GM04504 (cell line): ENCODE measurements around the gene SSR2.

Experiments used
- DNase-seq: peaks from one replicate; pipeline ENCODE4 v3.0.0-alpha.2; 2012; ENCODE audit warnings: low read depth

The SSR2 gene

DNA sequence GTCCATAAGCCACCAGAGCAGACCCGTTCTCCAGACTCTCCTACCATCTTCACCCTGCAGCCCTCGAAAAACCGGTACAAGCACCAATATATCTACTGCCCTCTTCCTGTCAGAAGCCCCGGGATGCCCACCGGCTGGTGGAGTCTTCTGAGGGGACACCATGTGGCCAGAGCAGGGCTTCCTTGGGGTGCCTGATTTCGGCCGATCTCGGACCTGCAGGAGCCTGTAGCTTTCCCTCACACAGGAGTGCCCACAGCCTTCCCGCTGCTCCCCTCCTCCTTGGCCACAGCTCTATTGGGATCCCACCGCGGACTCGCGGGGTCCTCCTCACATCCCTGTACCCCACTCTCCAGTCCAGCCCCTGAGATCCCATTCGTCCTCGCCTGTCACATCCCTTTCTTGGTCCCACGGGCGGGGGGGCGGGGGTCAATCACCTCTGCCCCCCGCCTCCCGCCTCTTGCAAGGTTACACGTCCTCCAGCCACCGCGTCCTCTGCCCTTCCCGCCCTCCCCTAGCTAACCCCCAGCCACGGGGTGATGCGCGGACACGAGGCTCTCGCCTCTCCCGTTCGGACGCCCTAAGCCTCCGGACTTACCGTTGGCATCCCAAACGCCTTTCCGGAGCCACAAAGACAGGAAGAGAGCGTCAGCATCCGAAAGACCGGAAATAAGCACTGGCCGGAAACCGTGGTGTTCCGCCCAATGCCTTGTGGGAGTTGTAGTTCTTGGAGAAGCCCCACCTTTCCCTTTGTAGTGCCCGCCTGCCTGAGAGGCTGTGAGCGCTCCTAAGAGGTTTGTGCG lies at the start of gene SSR2:
Gene SSR2 (minus strand): TSS at position 659 of the 800 bp plus-strand sequence. CDS start 784 bp downstream, outside the sequence.
- DNase-seq: peak; percentile 81

DNA sequence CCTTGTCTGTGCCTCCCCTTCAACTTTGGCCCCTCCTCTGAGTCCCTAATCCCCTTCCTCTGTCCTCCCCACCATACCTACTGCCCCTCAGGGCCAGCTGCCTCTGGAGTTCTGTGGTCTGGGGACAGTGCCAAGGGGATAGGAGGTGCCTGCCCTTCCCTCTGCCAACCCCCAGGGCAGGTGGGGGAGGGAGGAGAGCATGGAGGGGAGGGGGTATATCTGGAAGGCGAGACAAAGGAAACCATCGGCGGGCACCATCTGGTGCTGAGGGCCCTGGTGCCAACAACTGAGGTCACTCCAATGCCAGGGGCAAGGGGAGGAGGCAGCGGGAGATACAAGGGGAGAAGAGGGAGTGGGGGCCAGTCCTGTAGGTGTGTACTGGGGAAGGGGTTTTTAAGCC lies 49.8 kb upstream of the SSR2 start:
- DNase-seq: no peak

- no peak for DNase-seq
Observed at GRCh38 chr1:156069490-156070455, 49.0 kb upstream of the SSR2 start.

DNA sequence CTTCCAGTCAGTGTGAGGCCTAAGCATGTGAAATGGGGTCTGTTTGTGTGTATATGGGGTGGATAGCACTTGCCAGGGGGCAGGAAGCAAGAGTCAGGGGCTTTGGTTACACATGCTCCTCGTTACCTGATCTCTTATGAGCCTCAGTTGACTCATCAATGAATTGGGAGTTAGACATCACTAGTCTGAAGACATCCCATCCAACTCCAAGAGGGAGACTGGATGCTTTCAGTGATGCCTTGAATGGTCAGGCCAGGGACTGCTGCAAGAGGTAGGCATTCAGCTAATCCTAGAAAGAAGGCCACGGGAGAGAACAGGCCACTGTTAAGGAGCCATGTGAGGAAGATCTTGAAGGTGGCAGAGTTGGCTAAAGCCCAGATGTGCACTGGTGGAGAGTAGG lies 46.5 kb upstream of the SSR2 start:
- DNase-seq: no peak

DNA sequence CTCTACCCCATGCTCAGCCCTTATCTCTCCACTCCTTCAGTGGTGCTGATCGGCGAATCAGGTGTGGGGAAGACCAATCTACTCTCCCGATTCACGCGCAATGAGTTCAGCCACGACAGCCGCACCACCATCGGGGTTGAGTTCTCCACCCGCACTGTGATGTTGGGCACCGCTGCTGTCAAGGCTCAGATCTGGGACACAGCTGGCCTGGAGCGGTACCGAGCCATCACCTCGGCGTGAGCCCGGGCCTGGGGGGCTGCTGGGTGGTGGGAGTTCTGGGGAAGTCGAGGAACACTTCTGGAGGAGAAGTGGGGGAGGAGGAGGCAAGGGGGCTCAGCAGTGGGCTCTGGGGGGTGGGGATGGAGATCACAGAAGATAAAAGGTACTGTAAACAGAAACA lies 45.1 kb upstream of the SSR2 start:
- DNase-seq: no peak

DNA sequence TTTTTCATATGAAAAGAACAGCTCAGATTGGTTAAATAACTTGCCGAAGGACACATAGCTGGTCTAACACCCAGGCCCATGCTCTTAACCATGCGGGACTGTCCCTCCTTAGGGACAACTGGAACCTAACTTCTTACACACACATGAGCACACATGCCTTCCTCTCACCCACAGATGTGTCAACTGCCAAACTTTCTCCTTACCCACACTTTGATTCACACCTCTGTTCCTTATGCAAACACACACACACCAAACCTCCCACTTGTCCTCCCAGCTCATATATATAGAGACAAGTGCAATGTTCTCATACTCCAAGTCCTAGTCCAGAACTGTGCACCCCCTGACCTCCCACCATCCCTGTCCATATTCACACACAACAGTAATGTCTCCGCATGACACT lies 44.5 kb upstream of the SSR2 start:
- DNase-seq: no peak

DNA sequence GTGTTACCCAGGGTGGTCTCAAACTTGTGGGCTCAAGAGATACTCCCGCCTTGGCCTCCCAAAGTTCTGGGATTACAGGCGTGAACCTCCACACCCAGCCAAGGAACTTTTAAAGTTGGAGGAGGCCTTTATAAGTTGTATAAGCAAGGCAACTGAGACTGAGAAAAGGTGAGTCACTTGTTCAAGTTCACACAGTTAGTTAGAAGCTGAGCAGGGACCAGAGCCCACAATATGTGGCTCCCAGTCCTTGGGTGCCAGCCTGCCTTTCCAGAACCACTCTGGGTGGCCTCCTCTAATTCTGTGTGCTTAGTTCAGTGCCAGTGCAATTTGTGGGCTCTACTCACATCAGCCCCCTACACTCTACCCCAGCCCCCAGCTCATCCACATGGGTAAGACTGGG lies 43.9 kb upstream of the SSR2 start:
- no peak for DNase-seq

GRCh38 chr1:156063997-156064285 lies 43.2 kb upstream of the SSR2 start:
- no peak for DNase-seq

DNA sequence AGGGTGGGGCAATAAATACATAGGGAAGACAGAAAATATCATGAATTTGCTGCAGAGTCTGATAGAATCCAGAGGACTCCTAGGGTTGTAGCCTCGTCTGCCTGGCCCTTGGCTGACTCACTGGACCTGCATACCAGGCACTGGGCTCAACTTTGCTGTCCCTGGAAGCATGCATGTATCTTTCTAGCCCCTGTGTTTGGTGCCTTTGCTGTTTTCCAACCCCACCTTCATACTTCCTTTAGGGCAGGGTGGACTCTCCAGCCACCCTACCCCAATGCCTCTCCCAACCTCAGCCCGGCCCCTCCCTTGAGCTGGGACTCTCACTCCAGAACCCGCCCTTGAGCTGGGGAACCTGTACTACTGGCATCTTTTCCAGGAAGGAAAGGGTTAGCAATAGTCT lies 41.4 kb upstream of the SSR2 start:
- no peak for DNase-seq

DNA sequence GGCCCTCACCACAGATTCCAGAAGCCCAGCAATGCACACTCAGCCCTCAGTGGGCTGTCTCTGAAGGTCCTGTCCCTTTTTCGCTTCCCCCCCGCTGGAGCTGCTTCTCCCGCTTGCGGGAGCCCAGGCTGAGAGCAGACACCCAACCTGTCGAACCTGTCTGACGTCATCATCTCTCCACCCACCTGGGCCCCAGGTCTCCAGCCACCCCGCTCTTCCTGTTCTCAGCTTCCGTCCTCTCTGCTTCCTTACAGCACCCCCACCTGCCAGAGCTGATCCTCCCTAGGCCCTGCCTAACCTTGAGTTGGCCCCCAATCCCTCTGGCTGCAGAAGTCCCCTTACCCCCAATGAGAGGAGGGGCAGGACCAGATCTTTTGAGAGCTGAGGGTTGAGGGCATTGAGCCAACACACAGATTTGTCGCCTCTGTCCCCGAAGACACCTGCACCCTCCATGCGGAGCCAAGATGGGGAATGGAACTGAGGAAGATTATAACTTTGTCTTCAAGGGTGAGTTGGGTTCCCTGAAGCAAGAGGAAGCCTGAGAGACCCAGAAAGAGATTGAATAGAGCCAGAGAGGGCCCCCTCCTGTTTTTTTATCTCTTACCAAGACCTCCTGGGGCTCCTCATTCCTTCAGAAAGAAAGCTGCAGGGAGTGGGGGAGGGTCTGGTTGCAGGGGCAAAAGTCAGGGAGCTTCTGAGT lies 40.3 kb upstream of the SSR2 start, which contains the start of gene RAB25:
Gene RAB25 (plus strand): TSS at position 224 of the 700 bp plus-strand sequence. CDS start 241 bp downstream, at position 465.
- DNase-seq: no peak

GRCh38 chr1:156056326-156056849 lies 35.6 kb upstream of the SSR2 start:
- no peak for DNase-seq

DNA sequence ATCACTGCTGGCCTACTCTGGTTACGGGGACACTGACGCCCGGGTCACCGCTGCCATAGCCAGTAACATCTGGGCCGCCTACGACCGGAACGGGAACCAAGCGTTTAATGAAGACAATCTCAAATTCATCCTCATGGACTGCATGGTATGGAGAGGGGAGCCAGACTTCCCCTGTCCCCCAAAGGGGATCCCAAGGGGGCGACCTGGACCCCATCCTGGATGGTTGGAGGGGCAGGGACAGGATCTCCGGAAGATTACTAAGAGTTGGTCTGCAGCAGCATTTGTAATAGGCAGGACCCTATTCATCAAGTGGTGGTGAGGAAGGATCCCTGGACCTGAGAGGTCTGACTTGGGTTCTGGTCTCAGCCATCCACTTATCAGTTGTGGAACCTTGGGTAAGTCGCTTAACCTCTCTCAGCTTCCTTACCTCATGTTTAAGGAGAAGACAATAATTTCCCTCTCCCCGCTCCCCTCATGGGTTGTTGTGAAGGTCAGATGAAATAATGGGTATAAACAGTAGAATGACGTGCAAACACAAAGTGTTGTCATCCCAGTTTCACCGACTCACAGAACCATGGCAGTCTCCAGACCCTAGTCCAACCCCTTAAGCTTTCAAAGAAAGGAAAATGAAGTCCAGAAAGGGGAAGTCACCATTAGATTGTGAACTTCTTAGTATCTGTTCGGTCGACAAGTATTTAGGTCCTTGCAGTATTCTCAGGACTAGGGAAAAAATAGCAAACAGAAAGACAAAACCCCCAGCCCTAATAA lies 34.7 kb upstream of the SSR2 start:
- DNase-seq: no peak

GRCh38 chr1:156054500-156055280 lies 33.9 kb upstream of the SSR2 start, which contains the start of gene LAMTOR2:
LAMTOR2 (plus strand) TSS chr1:156054782; CDS start chr1:156054890, 108 bp downstream.
- DNase-seq: peak; percentile 94

GRCh38 chr1:156053768-156054499 lies 33.2 kb upstream of the SSR2 start, which contains the start of gene UBQLN4:
UBQLN4 (minus strand) TSS chr1:156053798; CDS start chr1:156053701, 97 bp downstream.
- peak; percentile 72 for DNase-seq

DNA sequence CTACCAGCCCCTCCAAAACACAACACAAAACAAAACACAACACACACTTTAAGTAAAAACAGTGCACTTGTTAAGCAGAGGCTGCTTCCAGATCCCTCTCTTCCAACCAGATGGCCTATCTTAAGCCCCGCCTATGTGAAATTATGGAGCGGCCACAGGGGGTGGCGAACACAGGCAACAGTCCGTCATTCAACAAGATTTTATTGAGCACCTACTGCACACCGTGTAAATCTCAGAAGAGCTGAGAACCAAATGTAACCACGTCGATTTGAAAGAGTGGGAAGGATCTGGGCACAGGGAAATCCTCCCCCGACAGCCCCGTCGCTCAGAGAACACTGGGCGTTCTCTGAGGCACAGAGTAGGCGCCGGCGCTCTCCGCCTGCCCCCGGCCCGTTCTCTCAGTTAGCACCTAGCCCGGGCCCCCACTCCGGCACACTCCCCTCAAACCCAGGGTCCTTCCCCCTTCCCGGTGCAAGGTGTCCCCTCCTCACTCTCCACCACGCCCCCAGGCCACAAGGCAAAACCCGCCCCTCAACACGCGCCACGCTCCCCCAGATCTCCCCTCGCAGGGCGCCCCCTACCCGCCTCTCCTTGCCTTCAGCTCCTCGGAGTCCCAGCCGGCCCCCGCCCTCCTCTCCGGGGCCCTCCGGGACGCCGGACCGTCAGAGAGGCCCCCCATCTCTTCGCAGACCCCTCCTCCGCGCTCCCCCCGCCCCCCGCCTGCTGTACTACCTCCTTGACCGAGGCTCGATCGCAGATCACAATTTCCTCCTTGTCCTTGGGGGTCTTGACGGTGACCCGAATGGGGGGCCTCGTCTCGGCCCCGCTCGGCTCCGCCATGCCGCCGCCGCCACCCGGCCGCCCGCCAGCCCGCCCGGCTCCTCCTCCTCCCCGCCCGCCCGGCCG lies 32.4 kb upstream of the SSR2 start:
- no peak for DNase-seq

DNA sequence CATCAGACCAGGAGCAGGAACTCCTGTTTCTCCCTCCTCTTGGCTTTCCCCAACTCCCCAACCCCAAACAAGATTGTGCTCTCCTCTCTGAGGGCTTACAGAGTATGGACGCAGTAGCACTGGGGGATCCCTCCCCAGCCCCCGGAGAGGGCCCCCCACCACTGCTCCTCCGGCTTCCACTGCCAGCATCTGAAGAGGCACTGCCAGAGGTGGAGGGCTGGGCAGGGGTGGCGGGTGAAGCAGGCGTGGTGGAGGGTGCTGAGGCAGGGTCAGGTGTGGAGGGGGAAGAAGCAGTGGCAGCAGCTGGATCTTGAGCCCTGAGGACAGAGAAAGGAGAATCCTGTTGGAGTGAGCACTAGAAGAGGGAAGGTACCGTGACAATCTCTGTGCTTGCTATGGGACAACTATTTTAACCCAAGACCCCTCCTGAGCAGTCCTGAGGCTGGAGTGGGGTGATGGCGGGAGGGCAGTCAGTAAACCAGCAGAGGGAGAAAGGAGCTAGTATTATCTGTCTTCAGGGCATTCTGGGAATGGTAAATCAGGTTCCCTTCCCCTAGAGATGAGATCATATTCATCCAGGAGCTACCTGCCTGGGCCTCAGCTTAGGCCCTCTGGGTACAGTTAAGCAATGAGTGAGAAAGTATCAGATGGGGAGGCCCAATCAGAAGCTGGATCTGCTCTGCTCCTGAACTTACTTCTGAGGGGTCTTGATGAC lies 30.4 kb upstream of the SSR2 start:
- DNase-seq: no peak

DNA sequence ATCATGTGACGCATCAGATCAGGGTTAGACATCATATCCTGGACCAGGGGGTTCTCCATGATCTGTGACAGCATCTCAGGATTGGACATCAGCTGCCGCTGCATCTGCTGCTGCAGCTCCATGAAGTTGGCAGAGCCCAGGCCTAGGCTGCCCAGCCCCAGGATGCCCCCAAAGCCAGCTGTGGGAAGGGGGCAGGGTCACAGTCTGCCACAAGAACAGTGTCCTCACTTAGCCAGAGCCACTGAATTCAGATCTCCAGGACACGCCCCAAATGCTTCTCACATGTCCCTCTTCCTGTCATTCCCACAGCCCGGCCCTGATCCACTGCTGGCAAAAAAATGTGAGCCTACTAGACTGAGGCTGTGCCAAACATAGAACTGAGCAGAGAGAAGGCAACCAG lies 29.6 kb upstream of the SSR2 start:
- no peak for DNase-seq
